Endothelial cell of umbilical vein (primary cell): ENCODE measurements around the gene APOD. TPM values are rescaled to one million over a fixed set of nuclear protein-coding genes. Genes with fewer than 3 reads are reported as not detected.

Experiments used
- BruUV-seq: library from RNA; stranded (reverse); fragments of 400-500 nt; replicated peaks from 2 replicates; lab custom pipeline; 2021; lab: Mats Ljungman, UMichigan
- CTCF ChIA-PET: fragments of 300-600, 350-600 bp; sonication (Branson Sonifier 250); formaldehyde crosslinking; loops from one replicate; lab custom pipeline; 2021; ENCODE audit warnings: antibody characterized with exemption, inconsistent platforms; lab: Charles Lee
- POLR2A ChIA-PET: fragments of 300-600, 350-600 bp; sonication (Branson Sonifier 250); formaldehyde crosslinking; loops from one replicate; lab custom pipeline; 2021; ENCODE audit warnings: antibody characterized with exemption, inconsistent platforms; lab: Charles Lee
- DNase-seq: peaks from one replicate; pipeline ENCODE4 v3.0.0-alpha.2; 2011; ENCODE audit warnings: low read depth, low spot score
- FAIRE-seq: peaks from 2 replicates; lab custom pipeline; 2011; peaks lifted over from hg19 to GRCh38; lab: Jason Lieb, UNC
- H2AFZ ChIP-seq: 2 replicates; pipeline ENCODE4 v1.6.0; 2012; ENCODE audit warnings: low read depth, low read length, control low read depth, inconsistent platforms
- H3K27ac ChIP-seq: 2 replicates; pipeline ENCODE4 v1.5.1; 2011; ENCODE audit warnings: low read depth, mild to moderate bottlenecking, control low read depth, low read length, moderate library complexity; ENCODE audit not compliant: insufficient read depth
- H3K27me3 ChIP-seq, 2 experiments: 2 replicates each; pipeline versions ENCODE4 v1.6.0 to v1.6.1; 2011; ENCODE audit warnings: low read length in 2 of 2, mixed read lengths in 1 of 2; ENCODE audit not compliant: control insufficient read depth in 2 of 2, insufficient read depth in 2 of 2
- H3K36me3 ChIP-seq, 2 experiments: 2 replicates in 1 of 2; 3 replicates in 1 of 2; pipeline ENCODE4 v1.5.1; 2011; ENCODE audit warnings: low read length in 2 of 2, mild to moderate bottlenecking in 1 of 2, moderate library complexity in 1 of 2; ENCODE audit not compliant: control insufficient read depth in 2 of 2, insufficient read depth in 2 of 2; ENCODE audit errors: extremely low read depth in 1 of 2
- H3K4me1 ChIP-seq: 3 replicates; pipeline ENCODE4 v1.5.1; 2011; ENCODE audit warnings: mild to moderate bottlenecking, low read length; ENCODE audit not compliant: control insufficient read depth, insufficient read depth; ENCODE audit errors: extremely low read depth
- H3K4me2 ChIP-seq: 2 replicates; pipeline ENCODE4 v1.6.1; 2011; ENCODE audit warnings: low read length, control low read depth, mixed read lengths; ENCODE audit not compliant: insufficient read depth
- H3K4me3 ChIP-seq, 3 experiments: fragments of 200-600 bp in 1 of 3; sonication (generic), shearing (Covaris generic) in 1 of 3; replicated peaks in 1 of 3; 2 replicates each; pipeline ENCODE4 v1.5.1; 2011 to 2016; ENCODE audit warnings: control low read depth in 3 of 3, low read length in 3 of 3, mild to moderate bottlenecking in 2 of 3, inconsistent platforms in 1 of 3, low read depth in 1 of 3, moderate library complexity in 1 of 3; ENCODE audit not compliant: insufficient read depth in 1 of 3
- H3K79me2 ChIP-seq: 2 replicates; pipeline ENCODE4 v1.6.0; 2012; ENCODE audit warnings: low read length, inconsistent platforms; ENCODE audit not compliant: control insufficient read depth, insufficient read depth
- H3K9ac ChIP-seq: replicated peaks from 2 replicates; pipeline ENCODE3; 2011; ENCODE audit warnings: low read length, control low read depth; ENCODE audit not compliant: insufficient read depth; ENCODE audit errors: extremely low read depth
- H3K9me1 ChIP-seq: replicated peaks from 3 replicates; pipeline ENCODE4 v1.6.0; 2011; ENCODE audit warnings: mild to moderate bottlenecking, low read length; ENCODE audit not compliant: control insufficient read depth, insufficient read depth; ENCODE audit errors: extremely low read depth
- H3K9me3 ChIP-seq: replicated peaks from 2 replicates; pipeline ENCODE4 v1.5.1; 2012; ENCODE audit warnings: low read length, inconsistent platforms; ENCODE audit not compliant: control insufficient read depth, insufficient read depth
- H4K20me1 ChIP-seq: replicated peaks from 2 replicates; pipeline ENCODE3; 2011; ENCODE audit warnings: mild to moderate bottlenecking, low read length; ENCODE audit not compliant: control insufficient read depth, insufficient read depth; ENCODE audit errors: extremely low read depth
- EZH2 ChIP-seq: IDR thresholded peaks from 2 replicates; pipeline ENCODE4 v1.6.1; 2012; ENCODE audit warnings: borderline replicate concordance, low read depth, mild to moderate bottlenecking, moderate library complexity, low read length, inconsistent platforms; ENCODE audit not compliant: severe bottlenecking
- FOS ChIP-seq: IDR thresholded peaks from 2 replicates; pipeline ENCODE4 v1.6.1; 2011; ENCODE audit warnings: mild to moderate bottlenecking, low read length, moderate library complexity, borderline replicate concordance; ENCODE audit not compliant: insufficient read depth
- GATA2 ChIP-seq: IDR thresholded peaks from 2 replicates; pipeline ENCODE4 v1.7.0; 2011; ENCODE audit warnings: low read depth, mild to moderate bottlenecking, moderate library complexity, mixed read lengths, low read length; ENCODE audit not compliant: insufficient read length, insufficient read depth
- JUN ChIP-seq: IDR thresholded peaks from 2 replicates; pipeline ENCODE4 v1.6.1; 2011; ENCODE audit warnings: borderline replicate concordance, low read depth; ENCODE audit not compliant: insufficient read length, insufficient read depth
- MAX ChIP-seq: IDR thresholded peaks from 2 replicates; pipeline ENCODE4 v1.6.1; 2011; ENCODE audit not compliant: insufficient read depth, insufficient read length
- MYC ChIP-seq: IDR thresholded peaks from one replicate; pipeline ENCODE4 v1.6.1; 2011; ENCODE audit warnings: mild to moderate bottlenecking, low read depth, low read length
- POLR2A ChIP-seq: IDR thresholded peaks from 2 replicates; pipeline ENCODE4 v1.6.1; 2012; ENCODE audit warnings: low read depth, mild to moderate bottlenecking, control low read depth, low read length
- POLR2AphosphoS5 ChIP-seq: IDR thresholded peaks from 2 replicates; pipeline ENCODE4 v1.6.1; 2012; ENCODE audit warnings: low read depth, mild to moderate bottlenecking, control low read depth, low read length, moderate library complexity; ENCODE audit not compliant: insufficient read depth
- dilution Hi-C: fragments of 300-500 bp; cut with MboI; formaldehyde crosslinking; loops from one replicate; pipeline ENCODE4 v1.15.0; 2019; ENCODE audit warnings: low sequenced_read_pairs; ENCODE audit not compliant: extremely low pct_ligation_motif_present
- intact Hi-C: fragments of 100-400 bp; cut with micrococcal nuclease; formaldehyde crosslinking; loops from one replicate; pipeline ENCODE4 v1.10.0; 2022
- polyA plus RNA-seq, 4 experiments: library from polyadenylated mRNA; depleted of rRNA in 3 of 4; stranded (reverse) in 3 of 4; unstranded in 1 of 4; fragments of >200 nt; gene quantifications; 2 replicates each; pipeline versions ENCODE4 v1.2.1 to v1.2.3, GENCODE V29; 2011 to 2012; ENCODE audit warnings: missing spikeins in 1 of 4
- total RNA-seq: library from RNA; stranded (reverse); gene quantifications from 2 replicates; pipeline ENCODE4 v1.2.3, GENCODE V29; 2021
- TF ChIP-seq, protein P1 (sequence below), 2 donors: IDR thresholded peaks; 1 replicate in 1 of 2; 2 replicates in 1 of 2; pipeline ENCODE4 v1.5.1; 2011; ENCODE audit warnings: low read length in 2 of 2, mild to moderate bottlenecking in 2 of 2, moderate library complexity in 2 of 2, control low read depth in 1 of 2, inconsistent platforms in 1 of 2, low read depth in 1 of 2; ENCODE audit not compliant: insufficient read depth in 1 of 2; ENCODE audit errors: extremely low read depth in 1 of 2

APOD gene
- total and polyA plus RNA-seq, 2 donors (not counting 3 experiments of a cell fraction or from before 2014, with no cell fraction given) = 2.2 to 2.9 TPM

DNA sequence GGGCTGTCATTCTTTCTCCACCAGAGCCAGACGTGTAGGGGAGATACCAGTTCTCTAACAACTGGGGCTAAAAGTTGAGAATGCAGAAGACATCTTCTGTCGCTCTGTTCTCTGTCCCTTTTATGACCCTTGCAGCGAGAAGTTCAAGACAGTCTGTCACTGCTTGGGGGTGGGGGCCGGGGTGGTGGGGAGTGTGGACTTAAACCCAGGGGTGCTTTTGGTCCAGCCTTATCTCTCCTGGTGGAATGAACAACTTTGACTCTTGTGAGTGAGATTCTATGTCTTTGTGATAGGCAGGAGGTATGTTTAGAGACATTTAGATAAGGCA, 767 bp upstream of the APOD start:
- POLR2A ChIA-PET = interaction anchor here (0.7 kb wide), 2 partner anchors 44 to 626 kb away, joined by 5 to 7 read pairs; partner anchors contain the start of gene ZDHHC19
- H3K4me3 ChIP-seq = no peak overlapping the region

More for the DNA sequence above, 767 bp upstream of the APOD start:
- CTCF ChIA-PET = interaction anchor here (1.1 to 1.9 kb wide), 2 partner anchors 36 to 313 kb away, joined by 3 to 6 read pairs; partner anchors contain the start of gene XXYLT1
- FAIRE-seq (no peak), DNase-seq (no peak)
- Histone ChIP-seq H2AFZ (peak overlapping the region; percentile 97), H3K4me2 (peak overlapping the region; percentile 45), H3K27ac (no peak overlapping the region), H3K9ac (no peak overlapping the region), H4K20me1 (no peaks in the 10 kb centered on the region), H3K79me2 (no peaks in the 10 kb centered on the region), H3K9me3 (no peaks in the 10 kb centered on the region), H3K36me3 (no peaks in the 10 kb centered on the region), H3K4me1 (peaks cover 12% of the 10 kb centered on the region), H3K9me1 (no peaks in the 10 kb centered on the region), H3K27me3 (peaks cover 6 to 11% of the 10 kb centered on the region in 2 experiments)
- dilution Hi-C loops = no loop called here
- BruUV-seq = no TSS peak
- TF ChIP-seq JUN (no peak), POLR2AphosphoS5 (no peak), MAX (no peak), MYC (no peak), EZH2 (no peak), POLR2A (no peak), GATA2 (no peak), FOS (no peak)
- TF ChIP-seq, protein P1, sequence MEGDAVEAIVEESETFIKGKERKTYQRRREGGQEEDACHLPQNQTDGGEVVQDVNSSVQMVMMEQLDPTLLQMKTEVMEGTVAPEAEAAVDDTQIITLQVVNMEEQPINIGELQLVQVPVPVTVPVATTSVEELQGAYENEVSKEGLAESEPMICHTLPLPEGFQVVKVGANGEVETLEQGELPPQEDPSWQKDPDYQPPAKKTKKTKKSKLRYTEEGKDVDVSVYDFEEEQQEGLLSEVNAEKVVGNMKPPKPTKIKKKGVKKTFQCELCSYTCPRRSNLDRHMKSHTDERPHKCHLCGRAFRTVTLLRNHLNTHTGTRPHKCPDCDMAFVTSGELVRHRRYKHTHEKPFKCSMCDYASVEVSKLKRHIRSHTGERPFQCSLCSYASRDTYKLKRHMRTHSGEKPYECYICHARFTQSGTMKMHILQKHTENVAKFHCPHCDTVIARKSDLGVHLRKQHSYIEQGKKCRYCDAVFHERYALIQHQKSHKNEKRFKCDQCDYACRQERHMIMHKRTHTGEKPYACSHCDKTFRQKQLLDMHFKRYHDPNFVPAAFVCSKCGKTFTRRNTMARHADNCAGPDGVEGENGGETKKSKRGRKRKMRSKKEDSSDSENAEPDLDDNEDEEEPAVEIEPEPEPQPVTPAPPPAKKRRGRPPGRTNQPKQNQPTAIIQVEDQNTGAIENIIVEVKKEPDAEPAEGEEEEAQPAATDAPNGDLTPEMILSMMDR (IDR thresholded peaks at IDR 0.05; ENCODE audit: extremely low read depth in 1 of 2, insufficient read depth in 1 of 2, low read depth in 1 of 2, low read length in 2 of 2) = no peak
- intact Hi-C loops = no loop called here
